SU-DHL-6 (cell line): ENCODE data around the gene UCN2.

Source experiments
- CTCF ChIP-seq: fragments of 200-600 bp; sonication (generic); IDR thresholded peaks from one replicate; pipeline ENCODE4 v1.5.1; 2017; ENCODE audit warnings: antibody characterized with exemption, mild to moderate bottlenecking, low read length, moderate library complexity; ENCODE audit not compliant: insufficient read depth, poor library complexity, severe bottlenecking
- EZH2phosphoT487 ChIP-seq: fragments of 200-600 bp; sonication (generic), shearing (Covaris generic); conservative IDR thresholded peaks from 2 replicates; pipeline ENCODE4 v1.6.1; 2018; ENCODE audit warnings: mild to moderate bottlenecking, antibody characterized with exemption, low read length, moderate library complexity, mixed read lengths

- TF ChIP-seq CTCF, result no peak
- TF ChIP-seq EZH2phosphoT487, result no peak
Measured at GRCh38 chr3:48612309-48612708, 48.7 kb upstream of the UCN2 start.
